GM18868 (cell line): Measurements from ENCODE around the gene ZNF688.

Source experiments
- ATAC-seq: cut with Tn5 transposase; IDR thresholded peaks from one replicate; pipeline ENCODE4 v1.9.1; 2021; ENCODE audit warnings: mild to moderate bottlenecking, moderate library complexity; ENCODE audit not compliant: unreplicated experiment

ZNF688 gene

GRCh38 chr16:30585400-30586191 lies 14.1 kb upstream of the ZNF688 start, which contains the start of gene ZNF785:
TSS of gene ZNF785 (minus strand) at chr16:30585697. CDS start at chr16:30585611, 86 bp downstream.
- ATAC-seq = peak; percentile 92

DNA sequence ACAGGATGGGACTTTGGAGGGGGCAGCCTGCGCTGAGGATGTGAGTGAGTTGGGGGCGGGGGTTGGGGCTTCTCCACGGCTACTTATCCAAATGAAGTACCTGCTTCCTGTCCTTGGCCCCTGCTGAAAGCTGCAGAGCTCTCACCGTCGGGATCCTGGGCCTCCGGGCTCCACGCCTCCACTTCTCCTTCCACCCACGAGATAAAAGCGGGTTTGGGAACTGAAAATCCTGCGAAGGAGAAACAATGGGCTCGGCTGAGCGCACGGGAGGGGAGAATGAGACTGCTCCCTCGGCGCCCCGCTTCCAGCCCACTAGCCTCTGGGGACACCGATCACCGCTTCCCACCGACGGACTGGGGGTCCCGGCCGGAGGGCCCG lies 13.5 kb upstream of the ZNF688 start:
- no peak for ATAC-seq

GRCh38 chr16:30582611-30583340 lies 11.3 kb upstream of the ZNF688 start:
- no peak for ATAC-seq

GRCh38 chr16:30581457-30581856 lies 9.9 kb upstream of the ZNF688 start:
- no peak for ATAC-seq

DNA sequence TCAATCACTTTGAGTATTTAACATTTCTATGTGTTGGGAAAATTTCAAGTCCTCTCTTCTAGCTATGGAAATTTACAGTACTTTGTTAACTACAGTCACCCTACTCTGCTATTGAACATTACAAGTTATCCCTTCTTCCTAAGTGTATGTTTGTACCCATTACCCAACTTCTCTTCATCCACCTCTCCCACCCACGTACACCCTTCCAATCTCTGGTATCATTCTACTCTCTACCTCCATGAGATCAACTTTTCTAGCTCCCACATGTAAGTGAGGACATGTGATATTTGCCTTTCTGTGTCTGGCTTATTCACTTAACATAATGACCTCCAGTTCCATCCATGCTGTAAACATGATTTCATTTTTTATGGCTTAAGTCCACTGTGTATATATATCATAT lies 3.2 kb upstream of the ZNF688 start:
- ATAC-seq = no peak

GRCh38 chr16:30570636-30571444 lies 674 bp downstream of the ZNF688 start:
- ATAC-seq = no peak

GRCh38 chr16:30569746-30570635 lies 1.5 kb downstream of the ZNF688 start:
- ATAC-seq = no peak

DNA sequence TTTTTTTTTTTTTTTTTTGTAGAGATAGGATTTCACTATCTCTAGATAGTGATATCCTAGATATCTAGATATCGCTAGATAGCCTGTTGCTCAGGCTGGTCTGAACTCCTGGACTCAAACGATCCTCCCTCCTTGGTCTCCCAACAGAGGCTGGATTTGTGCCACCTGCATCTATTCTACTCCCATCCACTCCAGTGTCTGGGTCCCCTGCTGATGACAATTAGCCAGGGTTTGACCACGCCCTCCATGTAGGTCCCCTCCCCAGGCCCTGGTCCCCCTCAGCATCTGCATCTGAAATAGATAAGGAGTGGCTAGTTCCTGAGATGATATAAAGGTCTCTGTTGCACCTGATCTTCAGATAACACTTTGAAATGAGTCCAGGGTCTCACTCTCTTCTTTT lies 2.2 kb downstream of the ZNF688 start:
- no peak for ATAC-seq

GRCh38 chr16:30567991-30568638 lies 3.4 kb downstream of the ZNF688 start:
- ATAC-seq = no peak

- no peak for ATAC-seq
Observed at GRCh38 chr16:30567160-30567990, 4.1 kb downstream of the ZNF688 start.

- no peak for ATAC-seq
Observed at GRCh38 chr16:30566531-30566930, 5.0 kb downstream of the ZNF688 start.

GRCh38 chr16:30565984-30566383 lies 5.5 kb downstream of the ZNF688 start:
- ATAC-seq = no peak

DNA sequence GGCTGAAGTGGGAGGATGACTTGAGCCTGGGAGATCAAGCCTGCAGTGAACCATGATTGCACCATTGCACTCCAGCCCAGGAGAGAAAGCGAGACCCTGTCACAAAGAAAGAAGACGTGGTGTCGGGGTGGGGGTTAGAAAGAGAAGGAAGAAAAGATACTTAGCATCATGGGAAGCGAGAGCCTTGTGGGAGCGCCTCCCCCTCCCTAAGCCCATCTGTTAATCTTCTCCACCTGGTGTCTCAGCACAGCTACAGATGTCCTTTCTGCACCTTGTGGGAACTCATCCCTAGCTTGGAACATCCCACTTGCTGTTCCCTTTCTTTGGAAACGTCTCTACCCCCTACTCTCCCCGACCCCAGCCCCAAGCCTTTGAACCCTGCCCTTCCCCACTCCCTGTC lies 6.0 kb downstream of the ZNF688 start:
- no peak for ATAC-seq

- no peak for ATAC-seq
Observed at GRCh38 chr16:30562021-30562420, 9.5 kb downstream of the ZNF688 start.

DNA sequence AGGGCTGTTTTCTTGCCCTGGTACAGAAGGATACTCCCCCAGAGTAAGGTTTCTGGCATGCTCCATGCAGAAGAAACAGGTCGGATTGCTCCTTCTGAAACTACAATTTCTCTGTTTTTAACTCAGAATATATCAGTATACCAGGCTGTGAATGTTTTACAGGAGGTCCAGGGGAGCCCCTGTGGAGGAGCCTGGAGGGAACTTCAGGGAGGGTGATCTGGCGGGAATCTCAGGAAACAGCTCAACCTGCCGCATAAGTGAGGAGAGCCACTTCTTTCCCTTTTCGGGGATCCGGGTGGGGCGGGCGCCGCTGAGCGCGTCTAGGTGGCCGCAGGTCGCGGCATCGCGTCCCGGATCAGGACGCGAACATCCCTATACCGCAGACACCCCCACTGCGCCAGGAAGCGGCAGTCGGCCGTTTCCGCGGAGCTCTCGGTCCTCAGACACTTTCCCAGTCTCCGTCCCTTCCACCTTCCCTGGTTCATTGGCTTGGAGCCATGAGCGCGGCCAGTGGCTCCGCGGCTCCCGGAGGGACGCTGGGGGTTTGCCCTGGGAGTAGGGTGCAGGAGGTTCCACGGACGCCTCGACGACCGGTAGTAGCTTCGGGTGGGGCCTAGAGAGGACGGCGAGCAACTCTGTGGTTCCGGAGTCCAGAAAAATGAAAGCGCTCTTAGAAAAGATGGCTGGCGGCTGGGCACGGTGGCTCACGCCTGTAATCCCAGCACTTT lies 10.3 kb downstream of the ZNF688 start:
- no peak for ATAC-seq

DNA sequence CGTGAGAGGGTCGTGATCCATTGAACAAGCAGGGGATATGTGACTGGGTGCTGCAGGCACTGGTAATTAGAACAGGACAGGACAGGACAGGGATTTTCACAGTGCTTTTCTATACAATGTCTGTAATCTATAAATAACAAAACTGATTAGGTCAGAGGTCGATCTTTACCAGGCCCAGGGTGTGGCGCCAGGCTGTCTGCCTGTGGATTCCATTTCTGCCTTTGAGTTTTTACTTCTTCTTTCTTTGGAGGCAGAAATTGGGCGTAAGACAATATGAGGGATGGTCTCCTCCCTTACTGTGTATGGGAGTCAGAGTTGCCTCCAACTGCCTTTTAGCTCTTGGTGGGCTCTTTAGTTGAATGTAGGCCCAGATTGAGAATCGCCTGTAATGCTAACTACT lies 11.8 kb downstream of the ZNF688 start:
- ATAC-seq = no peak

DNA sequence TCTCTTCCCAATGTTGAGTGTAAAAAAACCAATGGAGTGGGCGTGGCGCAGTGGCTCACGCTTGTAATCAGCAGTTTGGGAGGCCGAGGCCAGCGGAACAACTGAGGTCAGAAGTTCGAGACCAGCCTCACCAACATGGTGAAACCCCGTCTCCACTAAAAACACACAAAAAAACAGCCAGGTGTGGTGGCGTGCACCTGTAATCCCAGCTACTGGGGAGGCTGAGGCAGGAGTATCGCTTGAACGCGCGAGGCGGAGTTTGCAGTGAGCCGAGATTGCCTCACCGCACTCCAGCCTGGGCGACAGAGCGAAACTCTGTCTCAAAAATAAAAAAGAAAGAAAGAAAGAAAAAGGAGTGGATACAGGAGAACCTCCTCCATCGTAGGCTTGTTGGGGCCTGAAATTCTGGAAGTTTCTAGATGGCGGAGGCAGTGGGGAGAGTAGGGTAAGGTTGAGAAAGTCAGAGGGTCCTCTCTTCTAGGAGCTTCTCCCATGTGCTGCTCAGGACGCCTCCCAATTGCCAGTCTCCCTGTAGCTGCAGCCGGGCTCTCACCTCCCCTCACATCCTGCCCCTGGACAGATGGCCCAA lies 12.6 kb downstream of the ZNF688 start:
- ATAC-seq = no peak
